Ishikawa (cell line): ENCODE data around the gene VAV1.

ENCODE experiments used
- CEBPB ChIP-seq: IDR thresholded peaks from 2 replicates; pipeline ENCODE4 v1.6.1; 2012
- CREB1 ChIP-seq: IDR thresholded peaks from 2 replicates; pipeline ENCODE4 v1.6.1; 2012; ENCODE audit warnings: low read depth
- EGR1 ChIP-seq: IDR thresholded peaks from 2 replicates; pipeline ENCODE4 v1.6.1; 2012
- EP300 ChIP-seq: IDR thresholded peaks from 2 replicates; pipeline ENCODE4 v1.6.1; 2012; ENCODE audit warnings: borderline replicate concordance
- FOXM1 ChIP-seq: IDR thresholded peaks from 2 replicates; pipeline ENCODE4 v1.6.1; 2012; ENCODE audit warnings: low read depth, borderline replicate concordance
- MAX ChIP-seq: IDR thresholded peaks from 2 replicates; pipeline ENCODE4 v1.6.1; 2012
- NFIC ChIP-seq: IDR thresholded peaks from 2 replicates; pipeline ENCODE4 v1.6.1; 2012
- RAD21 ChIP-seq: IDR thresholded peaks from 2 replicates; pipeline ENCODE4 v1.6.1; 2012; ENCODE audit warnings: low read depth
- REST ChIP-seq: IDR thresholded peaks from 2 replicates; pipeline ENCODE4 v1.6.1; 2012; ENCODE audit warnings: low read depth, mild to moderate bottlenecking
- TAF1 ChIP-seq: IDR thresholded peaks from 2 replicates; pipeline ENCODE4 v1.6.1; 2012; ENCODE audit warnings: low read depth, mild to moderate bottlenecking
- TCF12 ChIP-seq: IDR thresholded peaks from 2 replicates; pipeline ENCODE4 v1.6.1; 2012; ENCODE audit warnings: low read depth
- TEAD4 ChIP-seq: IDR thresholded peaks from 2 replicates; pipeline ENCODE4 v1.6.1; 2012
- USF1 ChIP-seq: IDR thresholded peaks from 2 replicates; pipeline ENCODE4 v1.6.1; 2012
- YY1 ChIP-seq: IDR thresholded peaks from 2 replicates; pipeline ENCODE4 v1.6.1; 2012; ENCODE audit warnings: low read depth
- ZBTB7A ChIP-seq: IDR thresholded peaks from 2 replicates; pipeline ENCODE4 v1.6.1; 2012; ENCODE audit warnings: low read depth

VAV1 gene

GRCh38 chr19:6800991-6801484, 28.5 kb downstream of the VAV1 start:
- TF ChIP-seq ZBTB7A: no peak
- TF ChIP-seq TAF1: no peak
- TF ChIP-seq EGR1: no peak
- TF ChIP-seq TEAD4: peak; percentile 96
- no peak for TF ChIP-seq REST
- peak; percentile 82 for TF ChIP-seq TCF12
- peak; percentile 91 for TF ChIP-seq NFIC
- TF ChIP-seq RAD21: 0 out of 2 replicates have a peak, but pooled peaks have one; percentile 7
- TF ChIP-seq EP300: peak; percentile 69; the same call in 1 of the 2 replicates
- TF ChIP-seq FOXM1: peak; percentile 57
- TF ChIP-seq MAX: peak; percentile 32; the same call in 1 of the 2 replicates
- no peak for TF ChIP-seq USF1
- no peak for TF ChIP-seq YY1
- TF ChIP-seq CEBPB: peak; percentile 59
- TF ChIP-seq CREB1: no peak

- 0 out of 2 replicates have a peak, but pooled peaks have one; percentile 25 for TF ChIP-seq ZBTB7A
- TF ChIP-seq NFIC: peak; percentile 73
- no peak for TF ChIP-seq FOXM1
Measured at GRCh38 chr19:6801485-6802086, 29.1 kb downstream of the VAV1 start.

GRCh38 chr19:6802336-6803035, 30.0 kb downstream of the VAV1 start:
- TF ChIP-seq USF1 (0 out of 2 replicates have a peak, but pooled peaks have one; percentile 7), MAX (no peak)

- no peak for TF ChIP-seq MAX
- TF ChIP-seq RAD21: no peak
- no peak for TF ChIP-seq EGR1
- no peak for TF ChIP-seq CEBPB
- no peak for TF ChIP-seq ZBTB7A
- no peak for TF ChIP-seq NFIC
- no peak for TF ChIP-seq EP300
- no peak for TF ChIP-seq TCF12
- no peak for TF ChIP-seq CREB1
- TF ChIP-seq USF1: no peak
- TF ChIP-seq TEAD4: no peak
Measured at GRCh38 chr19:6803036-6803404, 30.5 kb downstream of the VAV1 start.

- TF ChIP-seq FOXM1 (no peak), USF1 (peak; percentile 62)
Measured at GRCh38 chr19:6806488-6806887, 34.0 kb downstream of the VAV1 start.

- TF ChIP-seq EGR1: no peak
- no peak for TF ChIP-seq ZBTB7A
- TF ChIP-seq YY1: no peak
- TF ChIP-seq RAD21: no peak
- TF ChIP-seq REST: no peak
- no peak for TF ChIP-seq CREB1
- TF ChIP-seq MAX: no peak
- TF ChIP-seq TEAD4: no peak
- TF ChIP-seq FOXM1: no peak
- no peak for TF ChIP-seq EP300
- TF ChIP-seq CEBPB: no peak
- TF ChIP-seq TAF1: no peak
- TF ChIP-seq NFIC: no peak
- no peak for TF ChIP-seq USF1
- no peak for TF ChIP-seq TCF12
Measured at GRCh38 chr19:6807291-6807690, 34.8 kb downstream of the VAV1 start.
